ENCODE measurements around the gene MS4A6A. TPM values are rescaled to one million over a fixed set of nuclear protein-coding genes. Genes with fewer than 3 reads are reported as not detected.
"Not testable (repeated sequence)": the region's sequence is repeated elsewhere in the genome, so short reads cannot be mapped to it uniquely, and the experiment has no call there.

Gene MS4A6A
- total RNA-seq, 2 donors from 2014 or later, result not detected

GRCh38 chr11:60145677-60146076 is 37.2 kb downstream of the MS4A6A start:
- ATAC-seq (replicated peaks in 1 of 2) (peak; percentile 78 to 82), DNase-seq (no peak)
- Mint-ChIP-seq H3K4me3 (peak overlapping the region in 1 of 2 donors; percentile 6), H3K27me3 (ENCODE audit: low read depth) (peaks cover 30% of the 10 kb centered on the region), H3K9me3 (no peaks in the 10 kb centered on the region), H3K4me1 (ENCODE audit: low read depth) (peaks cover 12% of the 10 kb centered on the region), H3K36me3 (ENCODE audit: insufficient read depth in 2 of 2) (no peaks in the 10 kb centered on the region), H3K27ac (no peak overlapping the region)

GRCh38 chr11:60143768-60144167 is 39.1 kb downstream of the MS4A6A start:
- ATAC-seq (replicated peaks in 1 of 2), result peak; percentile 71 to 72
- H3K4me3 Mint-ChIP-seq, result no peak overlapping the region
- no peak for DNase-seq
- no peaks in the 10 kb centered on the region for H3K9me3 Mint-ChIP-seq
- peaks cover 12% of the 10 kb centered on the region for H3K4me1 Mint-ChIP-seq (ENCODE audit: low read depth)
- H3K36me3 Mint-ChIP-seq (ENCODE audit: insufficient read depth in 2 of 2), result no peaks in the 10 kb centered on the region
- no peak overlapping the region for H3K27ac Mint-ChIP-seq
- peaks cover 30% of the 10 kb centered on the region for H3K27me3 Mint-ChIP-seq (ENCODE audit: low read depth)

GRCh38 chr11:60133917-60134316 is 49.0 kb downstream of the MS4A6A start:
- Mint-ChIP-seq H3K27ac (no peak overlapping the region), H3K9me3 (no peaks in the 10 kb centered on the region), H3K4me3 (no peak overlapping the region), H3K27me3 (ENCODE audit: low read depth) (no peaks in the 10 kb centered on the region), H3K36me3 (ENCODE audit: insufficient read depth in 2 of 2) (peaks cover 0 to 4% of the 10 kb centered on the region in 2 donors), H3K4me1 (ENCODE audit: low read depth) (no peaks in the 10 kb centered on the region)
- DNase-seq, result no peak
- ATAC-seq (replicated peaks in 1 of 2), result no peak

- peaks cover 0 to 4% of the 10 kb centered on the region in 2 donors for H3K36me3 Mint-ChIP-seq (ENCODE audit: insufficient read depth in 2 of 2)
- no peak for DNase-seq
- no peak for ATAC-seq (replicated peaks in 1 of 2)
- no peak overlapping the region for H3K27ac Mint-ChIP-seq
- H3K27me3 Mint-ChIP-seq (ENCODE audit: low read depth), result no peaks in the 10 kb centered on the region
- H3K4me1 Mint-ChIP-seq (ENCODE audit: low read depth), result no peaks in the 10 kb centered on the region
- H3K9me3 Mint-ChIP-seq, result no peaks in the 10 kb centered on the region
- no peak overlapping the region for H3K4me3 Mint-ChIP-seq
Measured at GRCh38 chr11:60131912-60132311, 51.0 kb downstream of the MS4A6A start.

GRCh38 chr11:60130496-60130895 is 52.4 kb downstream of the MS4A6A start:
- peaks cover 4% of the 10 kb centered on the region for H3K27me3 Mint-ChIP-seq (ENCODE audit: low read depth)
- H3K27ac Mint-ChIP-seq, result peak overlapping the region; percentile 46
- ATAC-seq (replicated peaks in 1 of 2) (peak; percentile 47 to 56), DNase-seq (peak; percentile 7 to 10)
- H3K4me3 Mint-ChIP-seq, result no peak overlapping the region
- no peaks in the 10 kb centered on the region for H3K9me3 Mint-ChIP-seq
- H3K36me3 Mint-ChIP-seq (ENCODE audit: insufficient read depth in 2 of 2), result peaks cover 0 to 4% of the 10 kb centered on the region in 2 donors
- no peaks in the 10 kb centered on the region for H3K4me1 Mint-ChIP-seq (ENCODE audit: low read depth)

GRCh38 chr11:60129853-60130252 is 53.0 kb downstream of the MS4A6A start:
- DNase-seq (no peak), ATAC-seq (replicated peaks in 1 of 2) (no peak)
- H3K4me1 Mint-ChIP-seq (ENCODE audit: low read depth), result no peaks in the 10 kb centered on the region
- H3K36me3 Mint-ChIP-seq (ENCODE audit: insufficient read depth in 2 of 2), result peaks cover 0 to 4% of the 10 kb centered on the region in 2 donors
- H3K27me3 Mint-ChIP-seq (ENCODE audit: low read depth), result peaks cover 7% of the 10 kb centered on the region
- no peak overlapping the region for H3K4me3 Mint-ChIP-seq
- H3K27ac Mint-ChIP-seq, result no peak overlapping the region
- no peaks in the 10 kb centered on the region for H3K9me3 Mint-ChIP-seq

GRCh38 chr11:60128866-60129265 is 54.0 kb downstream of the MS4A6A start:
- H3K4me3 Mint-ChIP-seq; H3K27ac Mint-ChIP-seq; H3K9me3 Mint-ChIP-seq; H3K36me3 Mint-ChIP-seq (ENCODE audit: insufficient read depth in 2 of 2); DNase-seq; H3K27me3 Mint-ChIP-seq (ENCODE audit: low read depth); ATAC-seq (replicated peaks in 1 of 2); H3K4me1 Mint-ChIP-seq (ENCODE audit: low read depth): not testable (repeated sequence)

- H3K4me3 Mint-ChIP-seq, result no peak overlapping the region
- ATAC-seq (replicated peaks in 1 of 2), result no peak
- H3K36me3 Mint-ChIP-seq (ENCODE audit: insufficient read depth in 2 of 2), result no peaks in the 10 kb centered on the region
- no peaks in the 10 kb centered on the region for H3K4me1 Mint-ChIP-seq (ENCODE audit: low read depth)
- no peak for DNase-seq
- H3K9me3 Mint-ChIP-seq, result no peaks in the 10 kb centered on the region
- H3K27me3 Mint-ChIP-seq (ENCODE audit: low read depth), result peaks cover 7% of the 10 kb centered on the region
- no peak overlapping the region for H3K27ac Mint-ChIP-seq
Measured at GRCh38 chr11:60128376-60128775, 54.5 kb downstream of the MS4A6A start.

- Mint-ChIP-seq H3K9me3 (no peaks in the 10 kb centered on the region), H3K36me3 (ENCODE audit: insufficient read depth in 2 of 2) (no peaks in the 10 kb centered on the region), H3K27me3 (ENCODE audit: low read depth) (peaks cover 7% of the 10 kb centered on the region), H3K4me1 (ENCODE audit: low read depth) (no peaks in the 10 kb centered on the region), H3K4me3 (no peak overlapping the region), H3K27ac (no peak overlapping the region)
- ATAC-seq (replicated peaks in 1 of 2), result no peak
- no peak for DNase-seq
Measured at GRCh38 chr11:60127311-60127811, 55.5 kb downstream of the MS4A6A start.

- H3K27ac Mint-ChIP-seq, result no peak overlapping the region
- peaks cover 7% of the 10 kb centered on the region for H3K27me3 Mint-ChIP-seq (ENCODE audit: low read depth)
- no peak overlapping the region for H3K4me3 Mint-ChIP-seq
- H3K9me3 Mint-ChIP-seq, result no peaks in the 10 kb centered on the region
- H3K36me3 Mint-ChIP-seq (ENCODE audit: insufficient read depth in 2 of 2), result no peaks in the 10 kb centered on the region
- no peak for DNase-seq
- H3K4me1 Mint-ChIP-seq (ENCODE audit: low read depth), result no peaks in the 10 kb centered on the region
- ATAC-seq (replicated peaks in 1 of 2), result no peak
Measured at GRCh38 chr11:60125956-60126585, 56.8 kb downstream of the MS4A6A start.

- Mint-ChIP-seq H3K27ac (no peak overlapping the region), H3K27me3 (ENCODE audit: low read depth) (peaks cover 7% of the 10 kb centered on the region)
Measured at GRCh38 chr11:60124802-60125432, 58.0 kb downstream of the MS4A6A start.

More at GRCh38 chr11:60124802-60125432, 58.0 kb downstream of the MS4A6A start:
- Mint-ChIP-seq H3K9me3 (no peaks in the 10 kb centered on the region), H3K36me3 (ENCODE audit: insufficient read depth in 2 of 2) (no peaks in the 10 kb centered on the region), H3K4me3 (no peak overlapping the region), H3K4me1 (ENCODE audit: low read depth) (no peaks in the 10 kb centered on the region)
- ATAC-seq (replicated peaks in 1 of 2), result no peak
- DNase-seq, result no peak

Data from activated T-cell treated with anti-CD3 and anti-CD28 coated beads, Interleukin-2, amount 50 U/mL, for 72 hours (primary cell).